GF-D8 (cell line): Measurements from ENCODE around the gene SLITRK6.
"Not testable (repeated sequence)": the region's sequence is repeated elsewhere in the genome, so short reads cannot be mapped to it uniquely, and the experiment has no call there.

ENCODE experiments used
- DNase-seq: peaks from one replicate; lab custom pipeline; 2025; lab: John Stamatoyannopoulos, UW

Gene SLITRK6, protein sequence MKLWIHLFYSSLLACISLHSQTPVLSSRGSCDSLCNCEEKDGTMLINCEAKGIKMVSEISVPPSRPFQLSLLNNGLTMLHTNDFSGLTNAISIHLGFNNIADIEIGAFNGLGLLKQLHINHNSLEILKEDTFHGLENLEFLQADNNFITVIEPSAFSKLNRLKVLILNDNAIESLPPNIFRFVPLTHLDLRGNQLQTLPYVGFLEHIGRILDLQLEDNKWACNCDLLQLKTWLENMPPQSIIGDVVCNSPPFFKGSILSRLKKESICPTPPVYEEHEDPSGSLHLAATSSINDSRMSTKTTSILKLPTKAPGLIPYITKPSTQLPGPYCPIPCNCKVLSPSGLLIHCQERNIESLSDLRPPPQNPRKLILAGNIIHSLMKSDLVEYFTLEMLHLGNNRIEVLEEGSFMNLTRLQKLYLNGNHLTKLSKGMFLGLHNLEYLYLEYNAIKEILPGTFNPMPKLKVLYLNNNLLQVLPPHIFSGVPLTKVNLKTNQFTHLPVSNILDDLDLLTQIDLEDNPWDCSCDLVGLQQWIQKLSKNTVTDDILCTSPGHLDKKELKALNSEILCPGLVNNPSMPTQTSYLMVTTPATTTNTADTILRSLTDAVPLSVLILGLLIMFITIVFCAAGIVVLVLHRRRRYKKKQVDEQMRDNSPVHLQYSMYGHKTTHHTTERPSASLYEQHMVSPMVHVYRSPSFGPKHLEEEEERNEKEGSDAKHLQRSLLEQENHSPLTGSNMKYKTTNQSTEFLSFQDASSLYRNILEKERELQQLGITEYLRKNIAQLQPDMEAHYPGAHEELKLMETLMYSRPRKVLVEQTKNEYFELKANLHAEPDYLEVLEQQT

DNA sequence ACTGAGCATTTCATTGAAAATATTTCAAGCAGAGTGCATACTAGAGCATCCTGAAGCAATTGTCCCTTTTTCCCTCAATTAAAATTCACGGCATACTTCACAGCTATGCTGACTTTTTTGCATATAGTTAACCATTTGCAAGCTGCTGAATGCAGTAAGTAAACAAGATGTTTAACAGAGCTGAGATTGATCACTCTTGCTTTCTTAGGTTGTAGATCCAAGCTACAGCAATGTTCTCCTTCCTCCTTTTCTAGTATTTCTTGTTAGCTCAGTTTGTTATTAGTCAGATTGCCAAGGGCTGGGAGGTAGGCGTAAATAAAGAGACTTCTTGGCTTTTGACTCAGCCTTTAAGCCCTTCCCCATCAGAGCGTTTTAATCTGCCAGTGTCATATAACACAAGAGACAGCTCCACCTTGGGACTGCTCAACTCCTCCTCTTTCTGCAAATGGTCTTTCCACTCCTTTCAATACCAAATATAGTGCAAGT, at the start of gene SLITRK6:
Gene SLITRK6 (minus strand): TSS at position 323 of the 486 bp plus-strand sequence. CDS start 2,911 bp downstream, outside the sequence.
- no peak for DNase-seq

DNA sequence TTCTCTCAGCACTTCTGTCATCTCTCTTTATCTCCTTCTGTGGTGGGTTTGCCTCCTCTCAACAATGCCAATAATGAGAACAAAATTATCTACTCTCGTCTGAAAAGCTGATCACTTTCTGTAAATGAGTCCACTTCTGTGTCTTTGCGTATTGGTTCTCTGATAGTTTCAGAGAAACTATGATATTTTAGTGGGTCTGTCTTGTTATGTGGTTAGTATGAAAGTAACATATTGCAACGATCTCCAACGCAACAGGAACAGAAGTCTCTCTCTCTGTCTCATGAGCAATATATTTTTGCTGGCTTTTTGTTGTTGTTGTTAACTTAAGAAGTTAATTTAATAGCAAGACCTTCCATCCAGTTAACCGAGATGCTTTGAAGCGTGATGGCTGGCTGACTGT, 47.8 kb upstream of the SLITRK6 start:
- DNase-seq: no peak

DNA sequence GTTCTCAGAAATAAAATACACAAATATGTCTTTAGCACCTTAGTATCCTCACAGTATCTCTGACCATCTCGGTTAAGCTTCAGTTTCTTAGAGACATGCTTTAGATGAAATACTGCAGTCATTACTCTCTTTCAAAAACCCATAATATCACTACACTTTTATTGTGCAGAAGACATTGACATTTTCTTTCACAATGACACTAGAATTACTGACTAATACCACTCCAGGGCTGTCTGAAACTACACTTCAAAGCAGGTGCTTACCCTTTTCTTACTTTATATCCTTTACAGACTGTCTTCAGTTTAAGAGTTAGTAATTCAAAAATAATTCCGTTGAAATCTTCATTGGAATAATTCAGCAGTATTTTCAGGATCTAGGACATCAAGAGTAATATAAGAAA, 42.2 kb upstream of the SLITRK6 start:
- no peak for DNase-seq

DNA sequence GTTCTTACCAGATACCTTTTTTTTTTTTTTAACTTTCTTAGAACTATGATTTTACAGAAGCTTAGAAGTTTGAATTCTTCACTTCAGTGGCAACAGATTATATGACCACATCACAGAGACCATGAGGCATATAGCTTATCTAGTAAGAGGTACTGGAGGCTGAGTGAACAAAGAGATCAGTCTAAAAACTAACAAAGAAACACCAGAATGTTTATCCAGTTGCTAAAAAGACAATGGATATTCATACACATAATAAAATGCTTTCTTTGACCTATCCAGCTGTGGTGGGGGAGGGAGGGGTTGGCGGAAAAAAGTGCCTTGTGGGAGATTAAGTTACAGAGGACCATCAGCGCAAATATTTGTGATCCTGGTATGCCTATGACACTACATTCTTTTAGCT, 34.7 kb upstream of the SLITRK6 start:
- DNase-seq: no peak

DNA sequence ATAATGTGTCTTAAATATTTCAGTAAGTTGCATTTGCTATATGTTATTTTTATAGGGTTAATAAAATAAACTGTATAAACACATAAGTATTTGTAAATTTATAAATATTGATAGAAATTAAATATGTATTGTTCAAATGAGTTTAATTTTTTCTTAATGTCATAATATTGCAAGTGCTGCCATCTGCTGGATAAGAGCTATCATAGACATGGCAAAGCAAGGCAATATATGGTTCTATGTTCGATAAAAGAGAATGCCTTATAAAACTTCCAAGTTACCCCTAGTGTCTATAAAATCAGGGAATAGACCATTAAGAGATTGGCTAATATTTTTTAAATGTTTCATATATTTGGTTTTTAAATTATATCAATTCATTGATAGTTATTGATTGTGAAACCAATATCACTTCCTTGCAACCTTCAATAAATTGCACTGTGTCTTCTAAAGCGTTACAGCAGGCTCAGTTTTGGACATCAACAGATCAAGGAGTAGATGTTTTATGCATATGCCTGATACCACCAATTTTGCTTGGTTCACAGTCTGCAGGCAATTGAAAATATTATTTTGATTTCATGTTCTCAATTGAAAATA, 29.0 kb upstream of the SLITRK6 start:
- no peak for DNase-seq

DNA sequence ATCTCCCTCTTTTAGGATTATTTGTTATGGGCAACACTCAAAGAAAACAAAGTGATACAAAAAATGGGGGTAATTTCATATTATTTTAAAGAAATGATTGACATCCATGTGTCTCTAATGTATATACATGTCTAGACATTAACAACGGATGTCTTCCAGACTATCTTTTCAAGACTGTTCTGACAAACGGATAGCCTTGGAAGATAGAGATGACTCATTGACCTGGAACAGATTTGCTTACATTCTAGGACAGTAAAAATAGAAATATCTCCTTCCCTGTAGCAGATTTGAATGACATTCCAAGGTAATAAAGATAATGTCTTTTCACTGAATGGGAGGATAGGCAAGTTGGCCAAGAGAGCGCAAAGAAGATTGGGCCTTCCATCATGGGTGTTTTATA, 26.2 kb upstream of the SLITRK6 start:
- no peak for DNase-seq

DNA sequence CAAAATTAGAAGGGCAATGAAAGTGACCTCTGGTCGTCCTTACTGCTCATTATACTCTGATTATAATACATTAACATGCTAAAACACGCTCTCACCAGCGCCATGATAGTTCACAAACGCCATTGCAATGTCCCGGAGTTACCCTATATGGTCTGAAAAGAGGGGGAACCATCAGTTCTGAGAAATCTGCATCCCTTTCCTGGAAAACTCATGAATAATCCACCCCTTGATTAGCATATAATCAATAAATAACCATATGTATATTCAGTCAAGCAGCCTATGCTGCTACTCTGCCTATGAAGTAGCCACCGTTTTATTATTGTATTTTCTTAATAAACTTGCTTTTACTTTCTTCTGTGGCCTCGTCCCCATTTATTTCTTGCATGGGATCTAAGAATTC, 24.6 kb upstream of the SLITRK6 start:
- DNase-seq: no peak

DNA sequence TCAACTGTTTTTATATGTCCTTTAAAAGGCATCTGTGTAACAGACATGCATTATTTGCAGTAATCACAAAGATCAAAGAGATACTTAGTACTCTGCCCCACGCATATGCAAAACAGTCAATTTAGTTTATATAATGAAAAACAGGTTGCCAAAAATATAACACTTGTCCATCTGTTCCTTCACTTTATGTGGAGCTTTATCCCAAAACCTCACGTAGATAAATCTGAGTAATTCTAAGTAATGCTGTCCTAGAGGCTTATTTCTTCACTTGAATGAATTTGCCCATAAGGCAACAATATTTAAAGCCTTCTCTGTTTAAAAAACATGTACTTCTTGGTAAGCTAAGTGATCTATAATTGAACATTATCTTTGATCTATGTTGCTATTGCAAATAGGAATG, 20.3 kb upstream of the SLITRK6 start:
- no peak for DNase-seq

DNA sequence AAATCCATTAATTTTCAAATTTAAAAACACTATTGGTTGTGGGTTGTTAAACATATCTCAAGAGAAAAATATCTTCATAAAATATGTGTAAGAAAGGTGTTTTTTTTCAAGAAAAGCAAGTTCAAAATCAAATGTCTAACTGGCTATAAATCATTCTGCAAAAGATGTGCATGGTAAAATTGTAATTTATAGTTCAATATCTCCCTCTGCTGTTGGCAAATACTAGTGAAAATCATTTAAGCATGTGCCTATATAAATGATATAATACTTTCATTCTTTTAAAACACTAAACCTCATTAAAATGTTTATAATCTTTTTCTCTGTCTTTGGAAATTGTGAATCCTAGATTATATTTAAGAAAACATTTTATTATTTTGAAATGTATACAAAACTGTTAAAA, 17.2 kb upstream of the SLITRK6 start:
- no peak for DNase-seq

DNA sequence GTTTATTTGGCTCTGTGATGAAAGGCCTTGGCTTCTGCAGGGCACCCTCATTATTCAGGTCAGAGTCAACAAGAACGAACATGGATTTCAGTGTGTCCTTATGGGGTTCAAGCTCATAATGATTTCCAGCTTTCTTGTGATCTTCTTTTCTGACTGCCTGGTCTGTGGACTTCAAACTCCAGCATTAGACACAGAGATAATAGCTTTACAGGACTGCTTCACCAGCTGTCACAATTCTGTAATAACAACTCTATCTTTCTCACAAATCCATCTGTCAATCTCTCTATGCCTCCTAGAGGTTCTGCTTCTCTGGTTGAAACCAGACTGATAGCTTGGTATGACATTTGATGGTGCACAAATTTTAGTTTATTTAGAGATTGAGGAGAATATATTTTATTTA, 13.1 kb upstream of the SLITRK6 start:
- no peak for DNase-seq

DNA sequence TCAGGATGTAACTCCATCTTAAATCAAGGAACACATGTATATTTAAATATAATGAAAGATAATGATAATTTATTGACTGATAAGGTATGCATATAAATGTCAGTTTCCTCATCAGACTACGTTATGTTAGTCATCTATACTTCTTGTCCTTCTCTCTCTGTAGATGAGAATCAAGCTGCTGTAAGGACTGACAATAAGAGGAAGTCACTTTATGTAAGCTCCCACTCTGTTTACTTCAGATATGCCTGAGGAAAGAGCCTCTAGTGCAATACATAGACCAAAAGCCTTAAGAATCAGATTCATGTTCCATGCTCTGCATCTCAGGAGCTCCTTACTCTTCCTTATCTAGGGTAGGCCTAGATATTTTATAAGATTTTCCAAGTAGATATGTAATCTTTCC, 9.6 kb upstream of the SLITRK6 start:
- DNase-seq: no peak

DNA sequence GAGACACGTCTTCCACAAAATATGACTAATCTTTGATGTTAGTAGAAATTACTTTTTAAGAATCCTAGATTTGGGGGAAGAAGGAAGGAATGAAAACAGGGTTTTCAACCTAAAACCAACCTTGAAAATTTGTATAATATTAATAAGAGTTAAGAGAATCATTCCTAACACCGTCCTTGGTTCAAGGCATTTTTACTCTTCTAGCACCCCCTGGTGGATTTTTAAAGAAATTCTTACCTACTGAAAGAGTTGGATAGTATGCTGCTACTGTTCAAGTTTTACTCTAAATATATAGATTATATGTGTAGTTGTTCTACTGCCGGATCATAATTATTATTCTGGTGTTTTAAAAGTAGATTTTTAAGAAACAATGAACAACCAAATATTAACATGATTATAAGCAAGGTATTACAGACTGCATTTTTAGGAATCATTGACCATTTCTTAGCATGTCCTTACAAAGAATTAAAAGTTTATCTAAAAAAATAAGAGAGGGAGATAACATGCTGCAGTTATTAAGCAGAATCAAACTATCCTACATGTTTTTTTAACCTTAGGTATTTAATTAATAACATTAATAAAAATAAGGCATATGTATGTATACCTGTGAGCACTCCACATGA, 7.4 kb upstream of the SLITRK6 start:
- no peak for DNase-seq

DNA sequence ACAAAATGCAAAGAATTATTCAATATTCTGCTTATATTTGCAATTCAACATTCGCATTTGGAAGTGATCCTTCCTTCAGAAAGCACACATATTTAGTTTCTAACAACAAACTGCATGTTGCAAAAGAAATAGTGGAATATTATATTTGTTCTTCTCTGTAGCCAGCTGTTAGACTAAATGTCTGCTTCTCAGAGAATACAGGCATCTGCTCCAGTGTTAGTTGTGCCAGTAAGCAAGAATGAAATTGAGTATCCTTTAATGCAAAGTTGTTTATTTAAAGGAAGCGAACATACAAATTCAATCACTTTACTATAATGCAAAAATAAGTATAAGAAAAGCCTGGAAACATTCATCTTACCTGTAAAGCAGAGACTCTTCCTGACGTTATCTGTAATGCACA, 663 bp downstream of the SLITRK6 start:
- DNase-seq: no peak

DNA sequence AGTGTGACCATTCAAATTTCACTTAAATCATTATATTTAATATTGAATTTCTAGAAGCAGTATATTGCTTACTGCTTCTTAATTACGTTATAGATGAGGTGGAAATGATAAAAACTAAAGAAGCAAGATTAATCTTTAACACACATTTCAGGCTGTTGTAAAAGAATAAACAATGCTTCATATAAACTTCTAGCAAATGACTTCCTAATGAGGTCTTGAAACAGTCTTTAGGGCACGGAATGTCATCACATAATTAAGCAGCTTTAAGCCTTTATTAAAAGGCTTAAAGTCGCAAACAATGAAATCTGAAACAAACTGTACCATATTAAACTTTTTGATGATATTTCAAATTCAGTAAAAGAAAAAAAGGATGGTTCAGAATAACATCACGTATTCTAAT, 1.9 kb downstream of the SLITRK6 start:
- DNase-seq: no peak

DNA sequence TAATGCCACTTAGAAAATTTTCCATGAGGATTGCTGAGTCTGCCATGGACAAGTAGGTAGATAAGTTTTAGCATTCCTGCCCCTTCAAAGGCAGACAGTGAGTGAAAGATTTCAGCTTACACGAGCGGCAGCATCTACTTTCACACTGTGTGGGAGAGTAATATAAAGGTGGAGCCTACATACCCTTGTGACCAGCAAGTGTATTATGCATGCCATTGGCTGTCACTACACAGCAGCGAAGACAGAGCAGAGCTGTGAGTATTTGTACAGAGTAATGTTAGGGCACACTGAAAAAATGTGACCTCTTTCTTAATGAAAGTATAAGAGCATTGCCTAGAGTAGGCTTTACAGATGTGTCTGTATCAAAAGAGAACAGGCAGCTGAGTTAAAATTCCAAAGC, 14.0 kb downstream of the SLITRK6 start:
- DNase-seq: no peak

DNA sequence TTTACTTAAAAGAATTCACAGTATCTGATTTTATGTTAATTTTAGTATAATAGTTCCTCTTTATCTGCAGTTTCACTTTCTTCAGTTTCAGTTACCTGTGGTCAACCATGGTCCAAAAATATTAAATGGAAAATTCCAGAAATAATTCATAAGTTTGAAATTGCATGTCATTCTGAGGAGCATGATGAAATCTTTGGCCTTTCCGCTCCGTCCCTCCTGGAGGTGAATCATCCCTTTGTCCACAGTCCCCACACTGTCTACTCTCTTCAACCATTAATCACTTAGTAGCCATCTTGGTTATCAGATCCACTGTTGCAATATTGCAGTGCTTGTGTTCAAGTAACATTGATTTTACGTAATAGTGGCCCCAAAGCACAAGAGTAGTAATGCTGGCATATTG, 26.9 kb downstream of the SLITRK6 start:
- no peak for DNase-seq

DNA sequence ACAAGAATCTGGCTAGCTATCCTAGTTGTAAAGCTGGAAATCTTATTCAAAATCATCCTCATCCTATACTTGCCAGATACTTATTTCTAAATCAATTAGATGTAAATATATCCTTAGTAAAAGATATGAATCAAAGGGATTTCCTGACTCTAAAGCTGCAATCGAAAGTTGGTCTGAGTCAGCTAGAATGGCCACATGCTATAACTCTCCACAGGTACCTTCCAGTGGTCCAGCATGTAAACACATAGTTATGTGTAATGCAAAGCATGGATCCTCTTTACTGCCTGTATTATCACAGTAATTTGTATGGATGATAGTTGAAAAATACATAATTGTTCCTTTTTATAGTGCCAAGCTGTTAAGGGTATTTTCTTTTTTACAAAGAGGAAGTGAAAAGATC, 27.4 kb downstream of the SLITRK6 start:
- no peak for DNase-seq

DNA sequence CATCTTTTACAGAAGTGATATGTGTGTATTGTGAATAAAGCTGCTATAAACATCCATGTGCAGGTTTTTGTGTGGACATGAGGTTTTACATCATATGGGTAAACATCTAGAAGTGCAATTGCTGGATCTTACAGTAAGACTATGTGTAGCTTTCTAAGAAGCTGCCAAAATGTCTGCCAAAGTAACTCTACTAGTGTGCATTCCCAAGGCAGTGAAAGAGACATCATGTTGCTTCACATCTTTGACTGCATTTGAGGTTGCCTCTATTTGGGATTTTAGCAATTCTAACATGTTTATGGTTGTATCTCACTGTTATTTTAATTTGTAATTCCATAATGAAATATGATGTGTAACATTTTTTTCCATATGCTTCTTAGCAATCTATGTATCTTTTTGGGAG, 30.3 kb downstream of the SLITRK6 start:
- DNase-seq: no peak

DNA sequence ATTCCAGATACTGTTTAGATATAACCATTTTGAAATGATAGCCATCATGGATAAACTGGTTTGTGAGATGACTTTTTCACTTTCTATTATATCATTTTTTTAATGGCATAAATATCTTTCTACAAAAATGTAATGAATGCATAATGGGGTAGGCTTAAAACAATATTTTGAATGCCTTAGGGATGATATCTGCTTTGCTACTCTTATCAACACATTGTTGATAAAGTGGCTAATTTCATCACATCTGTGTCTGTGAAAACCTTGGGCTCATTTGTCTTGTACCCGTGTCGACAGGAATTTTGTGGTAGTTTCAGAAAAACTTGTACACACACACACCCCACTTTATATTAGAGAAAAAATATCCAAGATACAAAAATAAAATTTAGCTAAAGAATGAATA, 44.1 kb downstream of the SLITRK6 start:
- no peak for DNase-seq

DNA sequence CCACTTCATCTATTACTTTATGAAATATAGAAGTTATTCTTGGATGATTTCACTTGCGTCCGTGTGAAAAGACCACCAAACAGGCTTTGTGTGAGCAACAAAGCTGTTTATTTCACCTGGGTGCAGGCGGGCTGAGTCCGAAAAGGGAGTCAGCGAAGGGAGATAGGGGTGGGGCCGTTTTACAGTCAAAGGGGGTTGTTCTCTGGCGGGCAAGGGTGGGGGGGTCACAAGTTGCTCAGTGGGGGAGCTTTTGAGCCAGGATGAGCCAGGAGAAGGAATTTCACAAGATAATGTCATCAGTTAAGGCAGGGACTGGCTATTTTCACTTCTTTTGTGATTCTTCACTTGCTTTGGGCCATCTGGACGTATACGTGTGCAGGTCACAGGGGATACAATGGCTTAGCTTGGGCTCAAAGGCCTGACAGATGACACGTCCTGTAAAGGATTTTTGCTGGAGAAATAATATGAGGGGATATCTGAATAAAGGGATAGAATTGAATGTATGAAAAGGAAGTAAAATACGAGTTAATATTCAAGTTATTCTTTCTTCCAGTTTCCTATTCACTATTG, 55.9 kb downstream of the SLITRK6 start:
- not testable (repeated sequence) for DNase-seq
